ENCODE data around the gene WFDC13.

DNA sequence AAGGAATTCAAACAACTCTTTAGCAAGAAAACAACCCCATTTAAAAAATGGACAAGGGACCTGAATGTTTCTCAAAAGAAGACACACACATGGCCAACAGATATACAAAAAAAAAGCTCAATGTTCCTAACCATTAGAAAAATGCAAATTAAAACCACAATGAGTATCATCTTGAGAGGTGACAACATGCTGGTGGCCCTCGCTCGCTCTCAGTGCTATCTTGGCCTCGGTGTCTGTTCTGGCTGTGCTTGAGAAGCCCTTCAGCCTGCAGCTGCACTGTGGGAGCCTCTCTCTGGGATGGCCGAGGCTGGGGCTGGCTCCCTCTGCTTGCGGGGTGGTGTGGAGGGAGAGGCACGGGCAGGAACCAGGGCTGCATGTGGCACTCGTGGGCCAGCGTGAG is 33.7 kb downstream of the WFDC13 start:
- no peak for TF ChIP-seq POLR2AphosphoS5 (IDR thresholded peaks at IDR 0.05)
- TF ChIP-seq, protein P1, sequence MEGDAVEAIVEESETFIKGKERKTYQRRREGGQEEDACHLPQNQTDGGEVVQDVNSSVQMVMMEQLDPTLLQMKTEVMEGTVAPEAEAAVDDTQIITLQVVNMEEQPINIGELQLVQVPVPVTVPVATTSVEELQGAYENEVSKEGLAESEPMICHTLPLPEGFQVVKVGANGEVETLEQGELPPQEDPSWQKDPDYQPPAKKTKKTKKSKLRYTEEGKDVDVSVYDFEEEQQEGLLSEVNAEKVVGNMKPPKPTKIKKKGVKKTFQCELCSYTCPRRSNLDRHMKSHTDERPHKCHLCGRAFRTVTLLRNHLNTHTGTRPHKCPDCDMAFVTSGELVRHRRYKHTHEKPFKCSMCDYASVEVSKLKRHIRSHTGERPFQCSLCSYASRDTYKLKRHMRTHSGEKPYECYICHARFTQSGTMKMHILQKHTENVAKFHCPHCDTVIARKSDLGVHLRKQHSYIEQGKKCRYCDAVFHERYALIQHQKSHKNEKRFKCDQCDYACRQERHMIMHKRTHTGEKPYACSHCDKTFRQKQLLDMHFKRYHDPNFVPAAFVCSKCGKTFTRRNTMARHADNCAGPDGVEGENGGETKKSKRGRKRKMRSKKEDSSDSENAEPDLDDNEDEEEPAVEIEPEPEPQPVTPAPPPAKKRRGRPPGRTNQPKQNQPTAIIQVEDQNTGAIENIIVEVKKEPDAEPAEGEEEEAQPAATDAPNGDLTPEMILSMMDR (IDR thresholded peaks at IDR 0.05): no peak
